Fibroblast of lung (primary cell): ENCODE results near the gene SLC25A27.

Experiments used
- EZH2 ChIP-seq: IDR thresholded peaks from 2 replicates; pipeline ENCODE4 v1.5.1; 2012; ENCODE audit warnings: low read length, control low read depth, mild to moderate bottlenecking; ENCODE audit errors: missing control alignments
- TF ChIP-seq, protein P1 (sequence below), 2 donors: IDR thresholded peaks in 1 of 2; conservative IDR thresholded peaks in 1 of 2; 1 replicate in 1 of 2; 2 replicates in 1 of 2; pipeline ENCODE4 v1.5.1; 2011 to 2012; ENCODE audit warnings: low read length in 2 of 2, control low read depth in 1 of 2, inconsistent platforms in 1 of 2, low read depth in 1 of 2, mild to moderate bottlenecking in 1 of 2

DNA sequence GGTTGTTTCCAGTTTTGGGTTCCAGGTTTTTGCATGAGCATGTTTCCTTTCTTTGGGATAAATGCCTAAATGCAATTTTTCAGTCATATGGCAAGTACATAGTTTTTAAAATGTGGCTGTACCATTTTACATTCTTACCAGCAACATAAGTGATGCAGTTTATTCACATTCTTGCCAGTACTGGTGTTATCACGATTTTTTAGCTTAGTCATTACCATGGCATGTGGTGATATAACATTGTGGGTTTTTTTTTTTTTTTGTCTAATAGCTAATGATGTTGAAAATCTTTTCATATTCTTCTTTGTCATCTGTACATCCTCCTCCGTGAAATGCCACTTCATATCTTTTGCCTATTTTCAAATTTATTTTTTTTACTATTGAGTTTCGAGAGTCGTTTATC, 32.0 kb downstream of the SLC25A27 start:
- no peak for TF ChIP-seq EZH2
- TF ChIP-seq, protein P1, sequence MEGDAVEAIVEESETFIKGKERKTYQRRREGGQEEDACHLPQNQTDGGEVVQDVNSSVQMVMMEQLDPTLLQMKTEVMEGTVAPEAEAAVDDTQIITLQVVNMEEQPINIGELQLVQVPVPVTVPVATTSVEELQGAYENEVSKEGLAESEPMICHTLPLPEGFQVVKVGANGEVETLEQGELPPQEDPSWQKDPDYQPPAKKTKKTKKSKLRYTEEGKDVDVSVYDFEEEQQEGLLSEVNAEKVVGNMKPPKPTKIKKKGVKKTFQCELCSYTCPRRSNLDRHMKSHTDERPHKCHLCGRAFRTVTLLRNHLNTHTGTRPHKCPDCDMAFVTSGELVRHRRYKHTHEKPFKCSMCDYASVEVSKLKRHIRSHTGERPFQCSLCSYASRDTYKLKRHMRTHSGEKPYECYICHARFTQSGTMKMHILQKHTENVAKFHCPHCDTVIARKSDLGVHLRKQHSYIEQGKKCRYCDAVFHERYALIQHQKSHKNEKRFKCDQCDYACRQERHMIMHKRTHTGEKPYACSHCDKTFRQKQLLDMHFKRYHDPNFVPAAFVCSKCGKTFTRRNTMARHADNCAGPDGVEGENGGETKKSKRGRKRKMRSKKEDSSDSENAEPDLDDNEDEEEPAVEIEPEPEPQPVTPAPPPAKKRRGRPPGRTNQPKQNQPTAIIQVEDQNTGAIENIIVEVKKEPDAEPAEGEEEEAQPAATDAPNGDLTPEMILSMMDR (conservative IDR thresholded peaks at IDR 0.05 in 1 of 2, IDR thresholded peaks at IDR 0.05 in 1 of 2; ENCODE audit: low read depth in 1 of 2, low read length in 2 of 2) = no peak
